NCI-H2029 treated with DMSO at 0.1 percent for 48 hours (cell line): ENCODE measurements around the gene HOXC9.

Experiments used
- DNase-seq: peaks from one replicate; lab custom pipeline; 2025; lab: John Stamatoyannopoulos, UW

The HOXC9 gene

GRCh38 chr12:54015018-54015931, 15.3 kb downstream of the HOXC9 start:
- DNase-seq = no peak

DNA sequence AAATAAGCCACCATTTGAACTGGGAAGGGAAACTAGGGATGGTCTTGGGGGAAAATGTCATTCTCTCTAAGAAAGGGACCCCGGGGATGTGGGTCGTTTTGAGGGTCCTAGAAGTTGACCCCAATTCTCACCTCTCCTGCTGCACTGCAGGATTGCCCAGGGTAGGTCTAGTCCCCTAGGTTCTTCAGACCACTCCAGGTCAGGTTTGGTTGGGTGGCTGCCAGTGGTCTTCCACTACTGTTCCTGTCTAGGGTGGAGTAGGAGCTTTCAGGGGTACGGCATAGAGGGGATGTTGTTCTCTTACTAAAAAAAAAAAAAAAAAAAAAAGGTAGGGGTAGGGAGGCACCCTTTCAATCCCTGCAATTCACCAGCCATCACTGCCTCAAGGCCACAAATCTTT, 16.1 kb downstream of the HOXC9 start:
- no peak for DNase-seq

DNA sequence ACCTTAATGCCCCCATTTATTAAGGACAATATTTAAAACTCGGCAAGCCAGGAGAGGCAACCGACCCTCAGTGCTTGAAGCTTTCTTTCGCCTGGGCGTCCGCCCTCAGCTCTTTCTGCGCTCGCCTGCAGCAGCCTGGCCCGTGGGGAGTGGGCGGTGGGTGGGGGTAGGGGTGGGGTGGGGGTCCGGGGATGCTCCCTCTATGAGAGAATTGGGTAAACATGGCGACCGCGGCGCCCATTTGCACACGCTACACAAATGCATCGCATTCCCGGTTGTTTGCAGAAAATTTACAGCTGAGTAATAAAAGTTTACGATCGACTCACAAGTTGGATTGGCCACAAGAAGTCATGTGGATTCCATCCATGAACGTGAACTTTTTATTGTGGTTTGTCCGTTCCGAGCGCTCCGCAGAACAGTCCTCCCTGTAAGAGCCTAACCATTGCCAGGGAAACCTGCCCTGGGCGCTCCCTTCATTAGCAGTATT, 16.6 kb downstream of the HOXC9 start:
- no peak for DNase-seq

DNA sequence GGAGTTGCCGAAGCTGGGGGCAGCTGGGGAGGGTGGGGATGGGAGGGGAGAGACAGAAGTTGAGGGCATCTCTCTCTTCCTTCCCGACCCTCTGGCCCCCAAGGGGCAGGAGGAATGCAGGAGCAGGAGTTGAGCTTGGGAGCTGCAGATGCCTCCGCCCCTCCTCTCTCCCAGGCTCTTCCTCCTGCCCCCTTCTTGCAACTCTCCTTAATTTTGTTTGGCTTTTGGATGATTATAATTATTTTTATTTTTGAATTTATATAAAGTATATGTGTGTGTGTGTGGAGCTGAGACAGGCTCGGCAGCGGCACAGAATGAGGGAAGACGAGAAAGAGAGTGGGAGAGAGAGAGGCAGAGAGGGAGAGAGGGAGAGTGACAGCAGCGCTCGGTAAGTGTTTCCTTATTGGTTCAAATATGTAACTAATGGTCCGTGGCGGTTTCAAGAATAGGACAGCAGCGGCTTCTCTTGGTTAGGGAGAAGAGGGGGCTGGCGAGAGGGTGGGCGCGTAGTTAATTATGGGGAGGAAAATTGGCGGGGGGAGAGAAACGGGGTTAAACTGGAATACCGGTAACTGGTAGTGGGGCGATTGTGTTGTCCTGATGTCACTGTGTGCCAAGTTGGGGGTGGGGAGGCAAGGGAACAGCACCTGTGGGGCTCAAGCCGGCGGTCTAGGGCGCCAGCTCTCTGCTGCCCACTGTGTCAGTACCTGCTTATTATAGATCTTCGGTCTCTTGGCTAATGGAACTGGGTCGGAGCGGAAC, 17.2 kb downstream of the HOXC9 start:
- peak; percentile 38 for DNase-seq

DNA sequence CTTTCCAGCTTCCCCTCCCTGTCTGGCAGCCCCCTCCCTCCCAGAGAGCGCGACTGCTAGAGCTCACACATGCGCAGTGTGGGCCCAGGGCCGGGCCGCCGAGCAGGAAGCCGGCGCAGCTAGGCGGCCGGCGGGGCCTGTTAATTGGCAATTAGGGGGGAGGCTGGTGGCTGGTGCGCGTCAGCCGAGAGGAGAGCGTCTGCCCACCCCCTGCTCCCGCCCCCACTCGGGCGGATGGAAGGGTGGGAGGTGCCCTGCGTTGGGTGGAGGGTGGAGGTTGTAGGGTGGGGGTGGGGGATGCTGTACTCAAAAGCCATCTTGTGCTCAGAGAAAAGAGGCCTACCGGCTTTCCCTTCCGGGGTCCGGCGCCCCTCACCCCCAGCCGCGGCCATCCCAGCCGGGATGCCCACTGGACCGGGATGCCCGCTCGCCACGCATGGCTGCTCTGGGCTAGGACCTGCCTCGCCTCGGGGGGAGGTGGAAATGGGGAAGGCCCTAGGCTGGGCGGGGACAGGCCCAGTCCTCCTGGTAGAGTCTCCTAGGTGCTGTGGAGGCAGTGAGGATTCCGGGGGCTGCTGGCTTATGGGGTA, 18.0 kb downstream of the HOXC9 start:
- DNase-seq = peak; percentile 43

DNA sequence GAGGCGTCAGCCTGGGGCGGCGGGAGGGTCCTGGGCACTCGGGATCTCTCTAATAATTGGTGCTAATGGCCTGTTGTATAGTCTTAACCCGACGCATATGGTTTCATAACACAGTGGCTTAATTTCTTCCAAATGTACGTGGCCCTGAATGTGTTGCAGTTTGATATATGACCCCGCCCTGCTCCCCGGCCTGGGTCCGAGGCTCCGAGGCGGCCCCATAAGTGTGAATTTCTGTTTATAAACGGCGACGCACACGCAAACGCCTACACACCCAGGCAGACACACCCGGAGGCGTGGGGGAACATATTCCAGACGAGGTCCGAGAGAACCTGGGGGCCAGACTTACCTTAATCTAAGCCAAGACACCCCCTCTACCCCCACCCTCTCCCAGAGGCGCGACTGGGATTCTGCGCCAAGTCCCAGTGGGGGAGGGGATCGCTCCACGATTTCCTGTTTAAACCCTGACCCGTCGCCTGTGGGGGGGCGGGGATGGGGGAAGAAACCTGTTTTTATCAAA, 18.6 kb downstream of the HOXC9 start:
- DNase-seq = no peak

GRCh38 chr12:54019091-54019811, 19.3 kb downstream of the HOXC9 start:
- no peak for DNase-seq

DNA sequence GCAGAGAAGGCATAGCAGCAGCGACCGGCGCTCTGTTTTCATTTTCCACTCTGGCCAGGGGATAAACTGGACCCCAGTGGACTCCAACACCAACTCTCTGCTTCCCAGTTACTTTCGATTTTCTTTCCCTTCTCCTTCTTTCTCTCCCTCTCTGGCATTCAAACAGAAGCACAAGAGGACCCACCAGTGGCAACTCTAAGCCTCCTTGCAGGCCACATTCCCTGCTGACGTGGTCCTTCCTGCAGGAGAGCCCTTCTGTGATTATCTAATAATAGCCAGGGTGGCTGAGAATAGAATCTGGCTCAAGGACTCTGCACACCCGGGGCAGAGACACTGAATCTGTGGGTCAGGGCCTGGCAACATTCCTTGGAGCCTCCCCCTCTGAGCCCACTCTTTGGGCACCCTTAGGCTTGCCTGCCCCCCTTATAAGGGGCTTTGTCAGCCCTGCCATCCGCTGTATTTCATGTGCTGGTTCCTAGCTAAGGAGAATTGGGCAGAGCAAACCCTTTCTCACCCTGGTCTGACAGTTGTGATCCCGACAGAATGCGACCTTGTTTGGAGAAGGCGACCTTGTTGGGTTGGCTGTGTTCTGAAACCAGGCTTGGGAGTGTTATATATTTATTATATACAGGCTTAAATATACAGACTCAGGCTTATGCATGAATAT, 20.1 kb downstream of the HOXC9 start:
- no peak for DNase-seq

DNA sequence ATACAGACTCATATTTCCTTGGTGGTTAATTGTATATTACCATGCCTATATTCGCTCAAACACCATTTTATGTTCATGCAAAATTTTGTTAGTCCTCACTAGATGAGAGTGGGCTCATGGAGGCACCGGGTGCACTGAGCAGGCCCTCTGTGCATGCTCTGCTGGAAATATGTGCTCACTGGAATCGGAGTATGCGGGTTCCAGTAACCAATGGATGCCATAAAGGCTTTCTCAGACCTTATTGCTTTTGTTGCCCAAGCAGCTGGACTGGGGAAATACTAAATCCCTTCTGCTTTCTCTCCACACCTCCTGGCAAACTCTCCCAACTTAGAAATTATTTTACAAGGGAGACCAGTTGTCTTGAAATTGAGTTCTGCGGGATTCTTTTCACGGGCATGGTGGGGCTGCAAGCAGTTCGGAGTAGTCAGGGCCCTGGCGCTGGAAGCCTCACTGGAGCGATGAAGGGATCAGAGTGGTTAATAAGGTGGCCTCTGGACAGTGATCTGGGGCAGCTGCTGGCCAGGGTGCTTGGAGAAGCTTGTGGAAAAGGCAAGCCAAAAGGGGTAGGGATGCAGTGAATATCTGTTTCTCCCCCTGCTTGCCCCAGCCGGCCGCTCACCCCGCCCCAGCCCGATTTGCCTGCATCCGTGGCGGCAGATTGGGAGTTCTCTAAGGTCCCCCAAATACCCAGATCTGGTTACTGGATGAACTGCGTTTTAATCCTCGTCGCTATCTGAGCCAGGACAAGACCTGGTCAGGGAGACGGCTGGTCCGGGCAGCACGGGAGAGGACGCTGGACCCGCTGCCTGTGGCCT, 20.8 kb downstream of the HOXC9 start:
- no peak for DNase-seq

GRCh38 chr12:54021432-54022013, 21.6 kb downstream of the HOXC9 start:
- DNase-seq = no peak

DNA sequence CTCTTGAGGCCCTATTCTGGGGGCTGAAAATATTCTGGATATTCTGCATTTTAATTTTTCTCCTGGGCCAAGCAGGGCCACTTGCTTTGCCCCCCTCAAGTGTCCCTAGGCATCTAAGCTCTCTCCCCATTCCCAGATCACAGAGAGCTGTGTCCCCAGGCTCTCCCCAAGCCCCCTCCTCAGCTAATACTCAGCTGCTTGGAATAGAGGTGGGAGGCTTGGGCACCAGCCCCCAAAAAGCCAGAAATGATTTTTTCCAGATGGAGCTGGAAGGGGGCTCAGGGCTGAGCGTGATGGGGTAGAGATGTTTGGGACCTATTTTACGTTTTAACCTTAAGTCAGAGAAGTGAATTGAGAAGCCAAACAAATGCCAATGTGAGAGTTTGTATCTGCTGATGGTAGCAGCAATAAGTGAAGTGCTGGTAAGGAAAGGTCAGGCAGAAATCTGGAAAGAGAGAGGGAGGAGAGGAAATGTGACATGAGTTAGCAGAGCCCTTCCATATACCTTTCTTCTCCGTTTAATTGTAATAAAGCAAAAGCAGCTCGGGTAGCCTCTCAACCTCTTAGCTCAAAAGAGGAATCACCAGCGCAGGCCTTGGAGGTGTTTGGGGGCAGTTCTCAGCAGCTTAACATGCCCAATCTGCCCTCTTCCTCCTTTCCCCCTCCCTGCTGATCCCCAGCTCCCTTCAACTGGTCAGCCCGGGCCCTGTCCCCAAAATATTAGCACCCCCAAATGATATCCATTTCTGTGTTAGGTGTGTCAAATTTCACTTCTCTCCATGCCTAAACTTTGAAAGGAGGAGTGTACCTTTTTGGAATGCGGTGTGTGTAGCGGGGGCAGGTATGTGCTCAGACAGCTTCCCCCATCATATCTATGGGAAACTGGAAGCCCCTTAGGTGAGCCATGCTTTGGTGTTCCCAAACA, 23.3 kb downstream of the HOXC9 start:
- no peak for DNase-seq

GRCh38 chr12:54024127-54024526, 24.2 kb downstream of the HOXC9 start:
- no peak for DNase-seq

GRCh38 chr12:54024581-54025305, 24.8 kb downstream of the HOXC9 start:
- DNase-seq = no peak

- no peak for DNase-seq
Observed at GRCh38 chr12:54025499-54026405, 25.8 kb downstream of the HOXC9 start.

GRCh38 chr12:54026640-54027441, 26.9 kb downstream of the HOXC9 start:
- DNase-seq = no peak

GRCh38 chr12:54027442-54027786, 27.5 kb downstream of the HOXC9 start:
- no peak for DNase-seq
